Measurements from ENCODE around the gene TNFSF8. TPM values are rescaled to one million over a fixed set of nuclear protein-coding genes. Genes with fewer than 3 reads are reported as not detected.

Gene TNFSF8
- total RNA-seq, 2 experiments from 2014 or later, result 30.3 to 34.5 TPM

- DNase-seq, result no peak
- Mint-ChIP-seq H3K36me3 (peaks cover 70% of the 10 kb centered on the region), H3K4me1 (peaks cover 80% of the 10 kb centered on the region), H3K27ac (peak overlapping the region; percentile 89), H3K4me3 (no peak overlapping the region), H3K9me3 (ENCODE audit: low read depth) (no peaks in the 10 kb centered on the region), H3K27me3 (no peaks in the 10 kb centered on the region)
- CTCF ChIA-PET, result interaction anchor here (0.7 to 8.6 kb wide), 11 partner anchors 9 to 229 kb away, joined by 3 to 152 read pairs (median 5); partner anchors contain the start of genes TEX48 and TNFSF8
- no peak for ATAC-seq
Measured at GRCh38 chr9:114910541-114910940, 19.9 kb downstream of the TNFSF8 start.

DNA sequence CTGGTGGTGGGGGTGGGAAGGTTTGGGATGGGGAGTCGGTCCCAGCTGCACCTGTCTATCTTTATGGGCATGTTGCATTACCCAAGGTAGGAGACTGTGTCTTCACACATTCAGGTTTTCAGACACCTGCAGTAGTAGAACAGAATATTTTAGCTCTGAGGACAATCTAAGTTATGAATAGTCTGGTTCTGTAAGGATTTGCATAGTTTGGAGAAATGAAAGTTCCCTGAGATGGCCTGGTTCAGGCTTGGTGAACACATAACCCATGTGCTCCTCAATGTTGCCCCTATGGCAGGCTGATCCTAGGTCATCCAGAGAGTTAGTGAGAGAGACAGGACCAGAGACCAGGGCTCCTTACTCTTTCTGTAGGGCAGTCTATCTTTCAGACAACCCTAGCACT is 20.7 kb downstream of the TNFSF8 start:
- Mint-ChIP-seq H3K36me3 (peaks cover 70% of the 10 kb centered on the region), H3K4me1 (peaks cover 71% of the 10 kb centered on the region), H3K4me3 (no peak overlapping the region), H3K27me3 (no peaks in the 10 kb centered on the region), H3K9me3 (ENCODE audit: low read depth) (no peaks in the 10 kb centered on the region), H3K27ac (peak overlapping the region; percentile 89)
- DNase-seq (no peak), ATAC-seq (no peak)
- CTCF ChIA-PET, result interaction anchor here (0.9 to 8.6 kb wide), 10 partner anchors 11 to 228 kb away, joined by 3 to 152 read pairs (median 5); partner anchors contain the start of genes TEX48 and TNFSF8

DNA sequence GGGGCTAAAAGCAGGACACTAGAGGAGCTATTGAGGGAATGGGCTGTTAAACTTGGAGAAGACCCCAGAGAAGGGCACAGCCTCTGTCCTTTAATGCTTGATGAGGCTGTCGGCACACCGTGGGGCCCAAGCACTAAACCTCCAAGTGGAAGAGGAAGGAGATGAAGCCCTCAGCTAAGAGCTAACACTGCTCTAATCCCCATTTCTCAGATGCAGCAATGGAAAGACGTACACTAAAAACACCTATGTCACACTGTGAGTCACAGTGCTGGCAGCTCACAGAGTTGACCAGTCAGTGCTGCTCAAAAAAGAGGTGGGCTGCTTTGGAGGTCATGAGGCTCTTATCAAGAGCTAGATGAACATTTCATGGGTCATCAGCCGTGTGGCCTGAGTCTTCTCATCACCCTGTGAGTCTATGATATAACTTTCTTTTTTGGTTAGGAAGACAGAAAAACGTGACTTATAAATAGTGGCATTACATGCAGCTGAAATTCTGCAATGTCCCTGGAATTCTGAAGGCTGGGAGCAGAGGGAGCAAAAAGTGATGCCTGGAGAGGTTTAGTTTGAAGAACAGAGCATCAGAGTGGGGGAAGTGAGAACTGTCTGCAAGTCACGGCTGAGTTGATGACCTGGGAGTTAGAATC is 21.5 kb downstream of the TNFSF8 start:
- peaks cover 70% of the 10 kb centered on the region for H3K36me3 Mint-ChIP-seq
- H3K27me3 Mint-ChIP-seq, result no peaks in the 10 kb centered on the region
- H3K4me3 Mint-ChIP-seq, result peak overlapping the region; percentile 25
- DNase-seq (peak; percentile 64), ATAC-seq (peak; percentile 78)
- peaks cover 63% of the 10 kb centered on the region for H3K4me1 Mint-ChIP-seq
- no peaks in the 10 kb centered on the region for H3K9me3 Mint-ChIP-seq (ENCODE audit: low read depth)
- CTCF ChIA-PET, result interaction anchor here (0.7 to 8.6 kb wide), 14 partner anchors 10 to 317 kb away, joined by 3 to 152 read pairs (median 5); partner anchors contain the start of genes TEX48 and TNFSF8
- peak overlapping the region; percentile 89 for H3K27ac Mint-ChIP-seq

DNA sequence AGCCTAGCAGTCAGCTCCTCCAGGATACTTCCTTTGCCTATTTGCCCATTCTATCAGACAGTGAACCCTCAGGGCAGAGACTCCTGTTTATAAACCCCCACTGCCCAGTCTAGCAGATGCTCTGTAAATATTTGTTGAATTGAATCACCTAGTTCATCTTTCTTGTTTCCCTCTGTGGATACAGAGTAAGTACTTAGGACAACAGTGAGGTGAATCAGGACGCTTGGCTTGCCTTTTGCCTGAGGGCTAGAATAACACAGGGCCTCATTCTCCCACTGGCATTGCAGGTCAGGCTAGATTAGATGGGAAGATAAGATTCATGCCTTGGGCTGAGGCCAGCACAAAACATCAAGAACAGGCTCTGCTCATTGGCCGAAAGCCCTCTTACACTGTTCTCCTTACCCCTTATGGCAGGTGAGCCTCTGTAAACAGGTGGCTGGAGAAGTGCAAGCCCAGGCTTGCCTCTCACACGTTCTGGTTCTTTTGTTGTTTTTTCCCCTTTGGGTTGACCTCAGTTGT is 22.2 kb downstream of the TNFSF8 start:
- ATAC-seq (peak; percentile 65), DNase-seq (peak; percentile 60)
- Mint-ChIP-seq H3K36me3 (peaks cover 74% of the 10 kb centered on the region), H3K4me1 (peaks cover 60% of the 10 kb centered on the region), H3K4me3 (peak overlapping the region; percentile 25), H3K27ac (peak overlapping the region; percentile 89), H3K27me3 (no peaks in the 10 kb centered on the region), H3K9me3 (ENCODE audit: low read depth) (no peaks in the 10 kb centered on the region)
- CTCF ChIA-PET, result interaction anchor here (0.8 to 8.6 kb wide), 16 partner anchors 9 to 316 kb away, joined by 3 to 152 read pairs (median 8); partner anchors contain the start of genes TEX48 and TNFSF8

DNA sequence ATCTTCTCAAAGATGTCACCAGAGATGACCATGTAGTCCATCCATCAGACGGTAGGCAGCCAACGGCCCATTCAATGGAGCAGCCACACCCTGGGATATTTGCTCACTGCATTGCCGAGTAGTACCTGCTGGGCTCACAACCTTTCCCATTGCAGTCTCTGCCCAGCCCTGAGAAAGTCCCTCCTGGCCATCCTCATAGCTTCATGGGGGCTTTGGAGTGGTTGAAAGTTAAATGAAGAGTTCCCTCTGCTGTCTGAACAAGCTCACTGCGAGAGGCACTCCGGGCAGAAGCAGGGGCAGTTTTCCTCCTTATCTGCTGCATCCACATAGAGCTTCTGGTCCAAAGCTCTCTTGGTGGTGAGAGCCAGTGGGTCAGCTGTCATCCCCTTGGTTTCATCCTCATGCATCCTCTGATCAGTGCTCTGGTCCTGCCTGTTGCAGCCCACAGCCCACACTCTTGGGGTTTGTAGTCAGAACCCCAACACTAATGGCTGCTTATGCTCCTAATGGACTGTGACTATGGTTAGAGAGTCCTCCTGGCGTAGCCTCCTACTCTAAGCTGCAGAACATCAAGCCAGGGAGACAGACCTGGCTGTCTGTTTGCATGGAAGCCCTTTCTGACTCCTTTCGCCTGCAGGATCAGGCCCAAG is 23.3 kb downstream of the TNFSF8 start:
- peak; percentile 64 for DNase-seq
- CTCF ChIA-PET, result interaction anchor here (0.6 to 8.6 kb wide), 48 partner anchors 8 to 502 kb away, joined by 3 to 152 read pairs (median 5); partner anchors contain the start of genes TEX48 and TNFSF8

GRCh38 chr9:114905170-114905940 is 25.0 kb downstream of the TNFSF8 start:
- ATAC-seq, result no peak
- H3K27me3 Mint-ChIP-seq, result no peaks in the 10 kb centered on the region
- DNase-seq, result no peak
- no peak overlapping the region for H3K4me3 Mint-ChIP-seq
- H3K9me3 Mint-ChIP-seq (ENCODE audit: low read depth), result no peaks in the 10 kb centered on the region
- peak overlapping the region; percentile 37 for H3K27ac Mint-ChIP-seq
- CTCF ChIA-PET, result interaction anchor here (0.7 to 8.6 kb wide), 15 partner anchors 8 to 231 kb away, joined by 3 to 152 read pairs (median 8); partner anchors contain the start of gene TEX48
- H3K4me1 Mint-ChIP-seq, result peaks cover 43% of the 10 kb centered on the region
- H3K36me3 Mint-ChIP-seq, result peaks cover 86% of the 10 kb centered on the region

More for the DNA sequence above, 23.3 kb downstream of the TNFSF8 start:
- Mint-ChIP-seq H3K4me3 (no peak overlapping the region), H3K4me1 (peaks cover 55% of the 10 kb centered on the region), H3K36me3 (peaks cover 79% of the 10 kb centered on the region), H3K9me3 (ENCODE audit: low read depth) (no peaks in the 10 kb centered on the region), H3K27ac (peak overlapping the region; percentile 89), H3K27me3 (no peaks in the 10 kb centered on the region)
- peak; percentile 35 for ATAC-seq

DNA sequence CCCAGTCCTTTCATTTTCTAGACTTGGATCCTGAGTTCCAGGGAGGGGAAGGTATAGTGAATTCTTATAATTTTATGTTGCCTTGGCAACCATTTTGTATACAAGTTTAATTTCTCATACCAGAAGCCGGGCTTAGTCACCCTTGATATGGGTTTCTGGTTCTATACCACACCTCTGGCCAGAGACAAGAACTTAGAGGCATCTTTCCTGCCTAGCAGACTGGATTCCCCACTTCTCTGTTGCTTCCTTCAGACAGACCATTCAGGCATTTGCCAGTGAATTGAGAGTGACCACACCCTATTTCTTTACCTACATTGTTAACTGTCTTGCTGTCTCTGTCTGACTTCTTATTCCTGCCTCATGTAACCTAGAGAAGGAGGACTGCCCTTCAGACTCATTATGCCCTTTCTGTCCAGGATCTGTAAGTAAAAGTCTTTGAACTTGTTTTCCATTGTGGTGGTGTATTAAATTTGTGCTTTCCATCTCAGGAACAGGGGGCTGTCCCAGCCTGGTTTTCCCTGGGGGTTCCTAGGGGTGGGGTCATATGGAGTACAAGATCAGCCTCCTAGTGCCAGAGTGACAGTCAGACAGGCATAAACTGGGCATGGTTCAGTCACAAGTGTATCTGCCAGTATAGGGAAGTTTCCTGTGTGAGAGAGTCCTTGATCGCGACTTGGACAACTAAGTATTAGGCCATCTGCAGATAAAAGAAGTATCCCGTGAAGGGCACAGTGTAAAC is 27.4 kb downstream of the TNFSF8 start:
- DNase-seq, result peak; percentile 57
- Mint-ChIP-seq H3K27me3 (no peaks in the 10 kb centered on the region), H3K9me3 (ENCODE audit: low read depth) (no peaks in the 10 kb centered on the region), H3K27ac (peak overlapping the region; percentile 82), H3K36me3 (peaks cover 70% of the 10 kb centered on the region), H3K4me1 (peaks cover 19% of the 10 kb centered on the region), H3K4me3 (peak overlapping the region; percentile 8)
- CTCF ChIA-PET, result interaction anchor here (0.8 to 8.6 kb wide), 3 partner anchors 112 to 222 kb away, joined by 3 to 152 read pairs (median 3); partner anchors contain the start of gene TEX48
- peak; percentile 32 for ATAC-seq

- H3K9me3 Mint-ChIP-seq (ENCODE audit: low read depth), result no peaks in the 10 kb centered on the region
- DNase-seq (no peak), ATAC-seq (no peak)
- CTCF ChIA-PET, result interaction anchor here (1.2 to 5.3 kb wide), 5 partner anchors 13 to 496 kb away, joined by 3 to 40 read pairs (median 6); partner anchors contain the start of gene TEX48
- H3K36me3 Mint-ChIP-seq, result peaks cover 61% of the 10 kb centered on the region
- peaks cover 6% of the 10 kb centered on the region for H3K4me1 Mint-ChIP-seq
- no peak overlapping the region for H3K27ac Mint-ChIP-seq
- no peak overlapping the region for H3K4me3 Mint-ChIP-seq
- H3K27me3 Mint-ChIP-seq, result no peaks in the 10 kb centered on the region
Measured at GRCh38 chr9:114900942-114901802, 29.2 kb downstream of the TNFSF8 start.

DNA sequence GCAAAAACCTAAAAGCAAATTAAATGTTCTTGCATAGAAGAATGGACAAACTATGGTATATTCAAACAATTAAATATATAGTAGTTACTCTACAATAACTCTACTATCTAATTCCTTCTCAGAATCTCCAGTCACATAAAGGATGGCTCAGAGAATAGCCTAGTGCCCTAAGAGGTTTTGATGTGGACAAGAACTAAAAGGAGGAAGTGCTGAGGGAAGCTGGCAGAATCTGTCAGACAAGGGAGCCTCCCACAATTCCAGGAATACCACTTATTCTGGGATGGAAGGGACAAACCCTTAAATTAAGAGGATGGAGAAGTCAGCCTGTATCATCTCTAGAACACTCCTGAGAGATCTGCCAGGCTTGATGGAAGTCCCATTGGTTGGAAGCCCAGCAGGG is 30.4 kb downstream of the TNFSF8 start:
- Mint-ChIP-seq H3K4me1 (peaks cover 15% of the 10 kb centered on the region), H3K36me3 (peaks cover 62% of the 10 kb centered on the region), H3K4me3 (no peak overlapping the region), H3K27me3 (no peaks in the 10 kb centered on the region), H3K27ac (no peak overlapping the region), H3K9me3 (ENCODE audit: low read depth) (no peaks in the 10 kb centered on the region)
- ATAC-seq, result no peak
- no peak for DNase-seq
- CTCF ChIA-PET, result interaction anchor here (0.9 to 5.3 kb wide), 12 partner anchors 9 to 495 kb away, joined by 3 to 40 read pairs (median 8); partner anchors contain the start of gene TEX48

GRCh38 chr9:114899461-114899860 is 30.9 kb downstream of the TNFSF8 start:
- no peak for ATAC-seq
- Mint-ChIP-seq H3K9me3 (ENCODE audit: low read depth) (no peaks in the 10 kb centered on the region), H3K4me1 (peaks cover 20% of the 10 kb centered on the region), H3K27ac (no peak overlapping the region), H3K27me3 (no peaks in the 10 kb centered on the region), H3K4me3 (no peak overlapping the region), H3K36me3 (peaks cover 59% of the 10 kb centered on the region)
- CTCF ChIA-PET, result interaction anchor here (0.9 to 5.3 kb wide), 19 partner anchors 7 to 308 kb away, joined by 3 to 40 read pairs (median 6); partner anchors contain the start of gene TEX48
- DNase-seq, result no peak

- DNase-seq, result peak; percentile 96
- no peak overlapping the region for H3K27ac Mint-ChIP-seq
- H3K9me3 Mint-ChIP-seq (ENCODE audit: low read depth), result no peaks in the 10 kb centered on the region
- peak; percentile 81 for ATAC-seq
- no peak overlapping the region for H3K4me3 Mint-ChIP-seq
- H3K4me1 Mint-ChIP-seq, result peaks cover 27% of the 10 kb centered on the region
- no peaks in the 10 kb centered on the region for H3K27me3 Mint-ChIP-seq
- CTCF ChIA-PET, result interaction anchor here (0.7 to 5.3 kb wide), 19 partner anchors 8 to 307 kb away, joined by 3 to 40 read pairs (median 6); partner anchors contain the start of gene TEX48
- H3K36me3 Mint-ChIP-seq, result peaks cover 57% of the 10 kb centered on the region
Measured at GRCh38 chr9:114898741-114899140, 31.6 kb downstream of the TNFSF8 start.
